ENCODE results near the gene GDF7. TPM values are rescaled to one million over a fixed set of nuclear protein-coding genes. Genes with fewer than 3 reads are reported as not detected.

GDF7 gene
- total RNA-seq, 1 donor from 2014 or later: 0.10 TPM

GRCh38 chr2:20670315-20671035, 3.5 kb downstream of the GDF7 start:
- H3K9me3 Mint-ChIP-seq: no peaks in the 10 kb centered on the region
- no peak overlapping the region for H3K27ac Mint-ChIP-seq
- intact Hi-C loops (cut with micrococcal nuclease): no loop called here
- H3K27me3 Mint-ChIP-seq (ENCODE audit: insufficient read depth): peaks cover 37% of the 10 kb centered on the region
- no peak overlapping the region for H3K4me3 Mint-ChIP-seq
- DNase-seq (ENCODE audit: low spot score): no peak
- H3K36me3 Mint-ChIP-seq (ENCODE audit: low read depth): no peaks in the 10 kb centered on the region
- H3K4me1 Mint-ChIP-seq (ENCODE audit: low read depth): peaks cover 4% of the 10 kb centered on the region

- no peak overlapping the region for H3K4me3 Mint-ChIP-seq
- peaks cover 34% of the 10 kb centered on the region for H3K27me3 Mint-ChIP-seq (ENCODE audit: insufficient read depth)
- peaks cover 4% of the 10 kb centered on the region for H3K4me1 Mint-ChIP-seq (ENCODE audit: low read depth)
- no peaks in the 10 kb centered on the region for H3K9me3 Mint-ChIP-seq
- DNase-seq (ENCODE audit: low spot score): no peak
- no peak overlapping the region for H3K27ac Mint-ChIP-seq
- intact Hi-C loops (cut with micrococcal nuclease): no loop called here
- no peaks in the 10 kb centered on the region for H3K36me3 Mint-ChIP-seq (ENCODE audit: low read depth)
Observed at GRCh38 chr2:20671036-20671735, 4.2 kb downstream of the GDF7 start.

GRCh38 chr2:20671736-20672080, 4.8 kb downstream of the GDF7 start:
- H3K27me3 Mint-ChIP-seq (ENCODE audit: insufficient read depth): peaks cover 31% of the 10 kb centered on the region
- intact Hi-C loops (cut with micrococcal nuclease): no loop called here

GRCh38 chr2:20672201-20672951, 5.4 kb downstream of the GDF7 start:
- H3K4me3 Mint-ChIP-seq: no peak overlapping the region
- no peak overlapping the region for H3K27ac Mint-ChIP-seq
- DNase-seq (ENCODE audit: low spot score): no peak
- H3K4me1 Mint-ChIP-seq (ENCODE audit: low read depth): peaks cover 4% of the 10 kb centered on the region
- H3K36me3 Mint-ChIP-seq (ENCODE audit: low read depth): no peaks in the 10 kb centered on the region
- H3K9me3 Mint-ChIP-seq: no peaks in the 10 kb centered on the region
- intact Hi-C loops (cut with micrococcal nuclease): no loop called here
- peaks cover 31% of the 10 kb centered on the region for H3K27me3 Mint-ChIP-seq (ENCODE audit: insufficient read depth)

More at GRCh38 chr2:20671736-20672080, 4.8 kb downstream of the GDF7 start:
- H3K27ac Mint-ChIP-seq: no peak overlapping the region
- H3K4me3 Mint-ChIP-seq: no peak overlapping the region
- no peaks in the 10 kb centered on the region for H3K36me3 Mint-ChIP-seq (ENCODE audit: low read depth)
- H3K4me1 Mint-ChIP-seq (ENCODE audit: low read depth): peaks cover 4% of the 10 kb centered on the region
- no peak for DNase-seq (ENCODE audit: low spot score)
- no peaks in the 10 kb centered on the region for H3K9me3 Mint-ChIP-seq

- intact Hi-C loops (cut with micrococcal nuclease): no loop called here
- DNase-seq (ENCODE audit: low spot score): no peak
- Mint-ChIP-seq H3K4me1 (ENCODE audit: low read depth) (no peaks in the 10 kb centered on the region), H3K9me3 (no peaks in the 10 kb centered on the region), H3K27ac (no peak overlapping the region), H3K27me3 (ENCODE audit: insufficient read depth) (peaks cover 20% of the 10 kb centered on the region), H3K4me3 (no peak overlapping the region), H3K36me3 (ENCODE audit: low read depth) (no peaks in the 10 kb centered on the region)
Observed at GRCh38 chr2:20673686-20674308, 6.9 kb downstream of the GDF7 start.

- Mint-ChIP-seq H3K27me3 (ENCODE audit: insufficient read depth) (peaks cover 13% of the 10 kb centered on the region), H3K27ac (no peak overlapping the region), H3K36me3 (ENCODE audit: low read depth) (no peaks in the 10 kb centered on the region), H3K9me3 (no peaks in the 10 kb centered on the region), H3K4me3 (no peak overlapping the region), H3K4me1 (ENCODE audit: low read depth) (no peaks in the 10 kb centered on the region)
- DNase-seq (ENCODE audit: low spot score): no peak
- intact Hi-C loops (cut with micrococcal nuclease): no loop called here
Observed at GRCh38 chr2:20674309-20674965, 7.5 kb downstream of the GDF7 start.

- H3K36me3 Mint-ChIP-seq (ENCODE audit: low read depth): no peaks in the 10 kb centered on the region
- peaks cover 9% of the 10 kb centered on the region for H3K27me3 Mint-ChIP-seq (ENCODE audit: insufficient read depth)
- H3K4me3 Mint-ChIP-seq: no peak overlapping the region
- H3K4me1 Mint-ChIP-seq (ENCODE audit: low read depth): no peaks in the 10 kb centered on the region
- intact Hi-C loops (cut with micrococcal nuclease): no loop called here
- DNase-seq (ENCODE audit: low spot score): no peak
- H3K9me3 Mint-ChIP-seq: no peaks in the 10 kb centered on the region
- no peak overlapping the region for H3K27ac Mint-ChIP-seq
Observed at GRCh38 chr2:20674974-20675679, 8.2 kb downstream of the GDF7 start.

- H3K4me3 Mint-ChIP-seq: no peak overlapping the region
- H3K4me1 Mint-ChIP-seq (ENCODE audit: low read depth): no peaks in the 10 kb centered on the region
- DNase-seq (ENCODE audit: low spot score): no peak
- H3K27ac Mint-ChIP-seq: no peak overlapping the region
- H3K9me3 Mint-ChIP-seq: no peaks in the 10 kb centered on the region
- peaks cover 9% of the 10 kb centered on the region for H3K27me3 Mint-ChIP-seq (ENCODE audit: insufficient read depth)
- intact Hi-C loops (cut with micrococcal nuclease): no loop called here
- H3K36me3 Mint-ChIP-seq (ENCODE audit: low read depth): no peaks in the 10 kb centered on the region
Observed at GRCh38 chr2:20675701-20676352, 8.9 kb downstream of the GDF7 start.

- Mint-ChIP-seq H3K4me1 (ENCODE audit: low read depth) (no peaks in the 10 kb centered on the region), H3K27me3 (ENCODE audit: insufficient read depth) (peaks cover 9% of the 10 kb centered on the region)
Observed at GRCh38 chr2:20676353-20677215, 9.6 kb downstream of the GDF7 start.

GRCh38 chr2:20677301-20678085, 10.5 kb downstream of the GDF7 start:
- Mint-ChIP-seq H3K27me3 (ENCODE audit: insufficient read depth) (peaks cover 5% of the 10 kb centered on the region), H3K4me1 (ENCODE audit: low read depth) (no peaks in the 10 kb centered on the region), H3K9me3 (no peaks in the 10 kb centered on the region), H3K27ac (no peak overlapping the region), H3K36me3 (ENCODE audit: low read depth) (no peaks in the 10 kb centered on the region), H3K4me3 (no peak overlapping the region)
- no peak for DNase-seq (ENCODE audit: low spot score)
- intact Hi-C loops (cut with micrococcal nuclease): no loop called here

More at GRCh38 chr2:20676353-20677215, 9.6 kb downstream of the GDF7 start:
- H3K9me3 Mint-ChIP-seq: no peaks in the 10 kb centered on the region
- no peak for DNase-seq (ENCODE audit: low spot score)
- no peak overlapping the region for H3K27ac Mint-ChIP-seq
- intact Hi-C loops (cut with micrococcal nuclease): no loop called here
- no peak overlapping the region for H3K4me3 Mint-ChIP-seq
- H3K36me3 Mint-ChIP-seq (ENCODE audit: low read depth): no peaks in the 10 kb centered on the region

GRCh38 chr2:20678086-20678395, 11.1 kb downstream of the GDF7 start:
- no peak for DNase-seq (ENCODE audit: low spot score)
- H3K4me3 Mint-ChIP-seq: no peak overlapping the region
- H3K27ac Mint-ChIP-seq: no peak overlapping the region
- H3K36me3 Mint-ChIP-seq (ENCODE audit: low read depth): no peaks in the 10 kb centered on the region
- no peaks in the 10 kb centered on the region for H3K9me3 Mint-ChIP-seq
- no peaks in the 10 kb centered on the region for H3K4me1 Mint-ChIP-seq (ENCODE audit: low read depth)
- H3K27me3 Mint-ChIP-seq (ENCODE audit: insufficient read depth): peaks cover 2% of the 10 kb centered on the region
- intact Hi-C loops (cut with micrococcal nuclease): no loop called here

All from activated T-helper 1 cell treated with anti-CD3 and anti-CD28 coated beads, Interleukin-12 subunit alpha, Interleukin-12 subunit beta, Interleukin-2, Interleukin-4 antibody, amounts not matched to agents 30 ng/mL and 10 ng/mL and 1 ng/mL, durations not matched to agents 14 hours and 24 hours and 36 hours (primary cell).